ENCODE results near the gene SSR4. TPM values are rescaled to one million over a fixed set of nuclear protein-coding genes. Genes with fewer than 3 reads are reported as not detected.

The SSR4 gene
- total RNA-seq, 2 experiments from 2014 or later: 190 to 191 TPM

DNA sequence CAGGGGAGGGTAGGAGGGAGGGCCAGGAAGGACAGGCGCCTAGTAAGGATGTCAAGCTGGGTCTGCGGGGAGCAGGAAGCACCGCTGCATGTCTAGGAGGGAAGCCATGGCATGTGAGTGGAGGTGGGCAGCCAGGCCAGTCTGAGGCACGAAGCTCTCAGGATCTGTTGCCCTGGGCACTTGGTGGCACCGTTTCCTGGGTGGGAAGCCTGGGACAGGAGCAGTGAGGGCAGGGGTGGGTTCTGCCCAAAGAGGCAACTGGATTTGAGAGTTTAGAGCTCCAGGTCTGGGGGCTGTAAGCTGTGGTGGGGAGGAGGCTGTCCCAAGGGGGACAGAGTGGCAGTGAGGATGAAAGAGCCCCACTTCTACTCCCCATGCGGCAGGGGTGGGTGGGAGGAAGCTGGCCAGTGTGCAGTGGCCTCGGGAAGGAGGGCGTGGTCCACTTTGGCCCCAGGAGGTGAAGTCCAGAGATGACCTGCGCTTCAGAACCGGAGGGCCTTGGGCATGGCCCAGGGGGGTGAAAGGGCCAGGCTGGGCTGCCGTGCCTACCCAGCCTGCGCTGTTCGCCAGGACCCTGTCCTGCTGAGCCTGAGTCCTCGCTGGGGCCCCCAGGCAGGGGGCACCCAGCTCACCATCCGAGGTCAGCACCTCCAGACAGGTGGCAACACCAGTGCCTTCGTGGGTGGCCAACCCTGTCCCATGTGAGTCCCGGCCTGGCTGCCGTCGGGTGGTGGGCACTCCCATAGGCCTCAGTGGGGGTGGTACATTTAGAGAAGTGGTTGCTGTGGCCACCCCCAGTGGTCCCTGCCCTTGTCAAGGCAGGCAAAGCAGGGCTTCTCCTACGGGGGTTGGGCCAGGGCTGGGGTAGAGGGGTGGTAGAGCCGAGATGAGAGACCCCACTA, 21.9 kb upstream of the SSR4 start:
- Mint-ChIP-seq H3K4me1 (peaks cover 3% of the 10 kb centered on the region), H3K4me3 (no peak overlapping the region), H3K27ac (no peak overlapping the region), H3K27me3 (no peaks in the 10 kb centered on the region), H3K36me3 (no peaks in the 10 kb centered on the region), H3K9me3 (ENCODE audit: low read depth) (no peaks in the 10 kb centered on the region)
- CTCF ChIA-PET: interaction anchor here (1.1 kb wide), 1 partner anchor 9 kb away, joined by 3 read pairs; no protein-coding TSS in a partner anchor
- DNase-seq (no peak), ATAC-seq (no peak)

DNA sequence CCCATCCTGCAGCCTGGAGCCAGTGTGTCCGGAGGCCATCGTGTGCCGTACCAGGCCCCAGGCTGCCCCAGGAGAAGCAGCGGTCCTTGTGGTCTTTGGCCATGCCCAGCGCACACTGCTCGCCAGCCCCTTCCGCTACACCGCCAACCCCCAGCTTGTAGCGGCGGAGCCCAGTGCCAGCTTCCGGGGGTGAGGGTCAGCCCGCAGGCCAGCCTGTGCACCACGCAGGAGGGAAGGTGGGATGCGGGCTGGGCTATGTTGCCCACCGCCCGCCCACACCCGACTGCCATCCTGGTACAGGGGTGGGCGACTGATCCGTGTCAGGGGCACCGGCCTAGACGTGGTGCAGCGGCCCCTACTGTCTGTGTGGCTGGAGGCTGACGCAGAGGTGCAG, 21.3 kb upstream of the SSR4 start:
- H3K9me3 Mint-ChIP-seq (ENCODE audit: low read depth): no peaks in the 10 kb centered on the region
- no peaks in the 10 kb centered on the region for H3K36me3 Mint-ChIP-seq
- no peaks in the 10 kb centered on the region for H3K27me3 Mint-ChIP-seq
- no peak overlapping the region for H3K27ac Mint-ChIP-seq
- ATAC-seq (no peak), DNase-seq (no peak)
- H3K4me1 Mint-ChIP-seq: no peaks in the 10 kb centered on the region
- H3K4me3 Mint-ChIP-seq: no peak overlapping the region
- CTCF ChIA-PET: interaction anchor here (1.1 kb wide), 1 partner anchor 10 kb away, joined by 3 read pairs; no protein-coding TSS in a partner anchor

- Mint-ChIP-seq H3K9me3 (ENCODE audit: low read depth) (no peaks in the 10 kb centered on the region), H3K27ac (no peak overlapping the region), H3K36me3 (no peaks in the 10 kb centered on the region), H3K27me3 (no peaks in the 10 kb centered on the region), H3K4me3 (no peak overlapping the region), H3K4me1 (no peaks in the 10 kb centered on the region)
- DNase-seq (no peak), ATAC-seq (no peak)
- CTCF ChIA-PET: interaction anchor here (1.1 kb wide), 1 partner anchor 10 kb away, joined by 6 read pairs; the partner anchor contains the start of gene PLXNB3
These were observed 20.5 kb upstream of the SSR4 start for GRCh38 chrX:153773741-153774575.

GRCh38 chrX:153774576-153775292, 19.7 kb upstream of the SSR4 start:
- H3K27me3 Mint-ChIP-seq: peaks cover 2% of the 10 kb centered on the region
- ATAC-seq (no peak), DNase-seq (no peak)
- H3K4me1 Mint-ChIP-seq: no peaks in the 10 kb centered on the region
- no peaks in the 10 kb centered on the region for H3K9me3 Mint-ChIP-seq (ENCODE audit: low read depth)
- no peaks in the 10 kb centered on the region for H3K36me3 Mint-ChIP-seq
- no peak overlapping the region for H3K4me3 Mint-ChIP-seq
- no peak overlapping the region for H3K27ac Mint-ChIP-seq
- CTCF ChIA-PET: interaction anchor here (1.1 kb wide), 1 partner anchor 11 kb away, joined by 6 read pairs; the partner anchor contains the start of gene PLXNB3

DNA sequence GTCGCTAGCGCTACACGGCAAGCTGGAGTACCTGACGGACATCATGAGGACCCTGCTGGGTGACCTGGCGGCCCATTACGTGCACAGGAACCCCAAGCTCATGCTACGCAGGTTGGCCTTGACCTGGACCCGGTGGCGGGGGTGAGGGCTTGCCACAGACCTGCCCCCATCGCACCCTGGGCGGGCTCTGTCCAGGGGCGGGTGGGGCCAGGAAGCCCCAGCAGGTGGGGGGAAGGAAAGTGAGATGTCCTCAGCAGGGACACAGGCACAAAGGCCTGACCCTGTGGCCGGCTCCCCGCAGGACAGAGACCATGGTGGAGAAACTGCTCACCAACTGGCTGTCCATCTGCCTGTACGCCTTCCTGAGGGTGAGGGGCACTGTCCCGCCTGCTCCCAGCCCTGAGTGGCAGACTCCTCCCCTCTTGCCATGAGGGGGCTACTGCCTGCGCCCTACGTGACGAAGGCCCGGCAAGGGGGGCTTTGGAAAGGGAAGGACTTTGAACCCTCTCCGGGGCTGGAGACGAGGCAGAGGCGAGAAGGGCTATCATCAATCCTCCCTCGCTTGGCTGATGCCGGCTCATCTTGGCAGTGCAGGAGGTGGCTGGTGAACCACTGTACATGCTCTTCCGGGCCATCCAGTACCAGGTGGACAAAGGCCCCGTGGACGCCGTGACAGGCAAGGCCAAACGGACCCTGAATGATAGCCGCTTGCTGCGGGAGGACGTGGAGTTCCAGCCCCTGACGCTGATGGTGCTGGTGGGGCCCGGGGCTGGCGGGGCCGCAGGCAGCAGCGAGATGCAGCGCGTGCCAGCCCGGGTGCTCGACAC, 19.0 kb upstream of the SSR4 start:
- no peak overlapping the region for H3K4me3 Mint-ChIP-seq
- DNase-seq (no peak), ATAC-seq (no peak)
- no peaks in the 10 kb centered on the region for H3K4me1 Mint-ChIP-seq
- no peak overlapping the region for H3K27ac Mint-ChIP-seq
- CTCF ChIA-PET: interaction anchor here (1.1 kb wide), 1 partner anchor 12 kb away, joined by 6 read pairs; the partner anchor contains the start of gene PLXNB3
- H3K27me3 Mint-ChIP-seq: peaks cover 8% of the 10 kb centered on the region
- no peaks in the 10 kb centered on the region for H3K36me3 Mint-ChIP-seq
- no peaks in the 10 kb centered on the region for H3K9me3 Mint-ChIP-seq (ENCODE audit: low read depth)

- Mint-ChIP-seq H3K4me1 (no peaks in the 10 kb centered on the region), H3K36me3 (no peaks in the 10 kb centered on the region), H3K27me3 (peaks cover 8% of the 10 kb centered on the region), H3K9me3 (ENCODE audit: low read depth) (no peaks in the 10 kb centered on the region), H3K4me3 (no peak overlapping the region), H3K27ac (no peak overlapping the region)
- CTCF ChIA-PET: no interaction called here
- no peak for DNase-seq
- ATAC-seq: no peak
These were observed 18.3 kb upstream of the SSR4 start for GRCh38 chrX:153776120-153776599.

- no peak overlapping the region for H3K27ac Mint-ChIP-seq
These were observed 17.8 kb upstream of the SSR4 start for GRCh38 chrX:153776611-153777045.

DNA sequence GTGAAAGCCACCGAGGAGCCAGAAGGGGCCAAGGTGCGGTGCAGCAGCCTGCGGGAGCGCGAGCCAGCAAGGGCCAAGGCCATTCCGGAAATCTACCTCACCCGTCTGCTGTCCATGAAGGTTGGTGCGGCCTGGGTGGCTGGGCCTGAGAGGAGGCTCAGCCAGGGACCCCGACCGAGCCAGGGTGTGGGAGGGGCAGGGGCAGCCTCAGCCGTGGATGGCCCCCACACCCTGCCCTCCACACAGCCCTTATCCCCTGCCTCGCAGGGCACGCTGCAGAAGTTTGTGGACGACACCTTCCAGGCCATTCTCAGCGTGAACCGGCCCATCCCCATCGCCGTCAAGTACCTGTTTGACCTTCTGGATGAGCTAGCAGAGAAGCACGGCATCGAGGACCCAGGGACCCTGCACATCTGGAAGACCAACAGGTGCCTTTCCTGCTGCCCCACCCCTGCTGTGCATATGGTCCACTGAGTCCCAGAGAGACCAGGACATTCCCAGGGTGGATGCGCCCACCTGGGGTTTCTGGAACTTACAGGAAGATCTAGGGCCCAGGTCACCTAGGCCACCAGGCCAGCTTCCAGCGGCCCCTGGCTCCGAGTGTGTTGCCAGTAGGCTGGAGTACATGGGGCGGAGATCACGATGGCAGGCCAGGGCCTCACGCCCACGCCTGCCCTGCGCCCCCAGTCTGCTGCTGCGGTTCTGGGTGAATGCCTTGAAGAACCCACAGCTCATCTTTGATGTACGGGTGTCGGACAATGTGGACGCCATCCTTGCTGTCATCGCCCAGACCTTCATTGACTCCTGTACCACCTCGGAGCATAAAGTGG, 17.0 kb upstream of the SSR4 start:
- H3K36me3 Mint-ChIP-seq: no peaks in the 10 kb centered on the region
- no peaks in the 10 kb centered on the region for H3K9me3 Mint-ChIP-seq (ENCODE audit: low read depth)
- H3K27ac Mint-ChIP-seq: no peak overlapping the region
- ATAC-seq (no peak), DNase-seq (no peak)
- peaks cover 8% of the 10 kb centered on the region for H3K27me3 Mint-ChIP-seq
- no peak overlapping the region for H3K4me3 Mint-ChIP-seq
- H3K4me1 Mint-ChIP-seq: no peaks in the 10 kb centered on the region
- CTCF ChIA-PET: interaction anchor here (0.5 to 2.2 kb wide), 2 partner anchors 17 to 214 kb away, joined by 4 to 9 read pairs; partner anchors contain the start of genes IDH3G and SSR4

More at GRCh38 chrX:153776611-153777045, 17.8 kb upstream of the SSR4 start:
- no peaks in the 10 kb centered on the region for H3K4me1 Mint-ChIP-seq
- no peaks in the 10 kb centered on the region for H3K9me3 Mint-ChIP-seq (ENCODE audit: low read depth)
- peaks cover 8% of the 10 kb centered on the region for H3K27me3 Mint-ChIP-seq
- CTCF ChIA-PET: no interaction called here
- H3K4me3 Mint-ChIP-seq: no peak overlapping the region
- no peaks in the 10 kb centered on the region for H3K36me3 Mint-ChIP-seq
- DNase-seq (no peak), ATAC-seq (no peak)

GRCh38 chrX:153778181-153778580, 16.3 kb upstream of the SSR4 start:
- Mint-ChIP-seq H3K36me3 (no peaks in the 10 kb centered on the region), H3K4me3 (no peak overlapping the region), H3K27ac (no peak overlapping the region), H3K9me3 (ENCODE audit: low read depth) (no peaks in the 10 kb centered on the region), H3K4me1 (no peaks in the 10 kb centered on the region), H3K27me3 (peaks cover 8% of the 10 kb centered on the region)
- no peak for DNase-seq
- CTCF ChIA-PET: interaction anchor here (0.5 to 2.2 kb wide), 2 partner anchors 16 to 215 kb away, joined by 4 to 9 read pairs; partner anchors contain the start of genes IDH3G and SSR4
- no peak for ATAC-seq

GRCh38 chrX:153778684-153779101, 15.8 kb upstream of the SSR4 start:
- Mint-ChIP-seq H3K4me1 (no peaks in the 10 kb centered on the region), H3K4me3 (no peak overlapping the region), H3K9me3 (ENCODE audit: low read depth) (no peaks in the 10 kb centered on the region), H3K27ac (no peak overlapping the region), H3K36me3 (no peaks in the 10 kb centered on the region), H3K27me3 (peaks cover 8% of the 10 kb centered on the region)
- DNase-seq (no peak), ATAC-seq (no peak)
- CTCF ChIA-PET: interaction anchor here (2.2 kb wide), 1 partner anchor 16 kb away, joined by 9 read pairs; the partner anchor contains the start of genes IDH3G and SSR4

DNA sequence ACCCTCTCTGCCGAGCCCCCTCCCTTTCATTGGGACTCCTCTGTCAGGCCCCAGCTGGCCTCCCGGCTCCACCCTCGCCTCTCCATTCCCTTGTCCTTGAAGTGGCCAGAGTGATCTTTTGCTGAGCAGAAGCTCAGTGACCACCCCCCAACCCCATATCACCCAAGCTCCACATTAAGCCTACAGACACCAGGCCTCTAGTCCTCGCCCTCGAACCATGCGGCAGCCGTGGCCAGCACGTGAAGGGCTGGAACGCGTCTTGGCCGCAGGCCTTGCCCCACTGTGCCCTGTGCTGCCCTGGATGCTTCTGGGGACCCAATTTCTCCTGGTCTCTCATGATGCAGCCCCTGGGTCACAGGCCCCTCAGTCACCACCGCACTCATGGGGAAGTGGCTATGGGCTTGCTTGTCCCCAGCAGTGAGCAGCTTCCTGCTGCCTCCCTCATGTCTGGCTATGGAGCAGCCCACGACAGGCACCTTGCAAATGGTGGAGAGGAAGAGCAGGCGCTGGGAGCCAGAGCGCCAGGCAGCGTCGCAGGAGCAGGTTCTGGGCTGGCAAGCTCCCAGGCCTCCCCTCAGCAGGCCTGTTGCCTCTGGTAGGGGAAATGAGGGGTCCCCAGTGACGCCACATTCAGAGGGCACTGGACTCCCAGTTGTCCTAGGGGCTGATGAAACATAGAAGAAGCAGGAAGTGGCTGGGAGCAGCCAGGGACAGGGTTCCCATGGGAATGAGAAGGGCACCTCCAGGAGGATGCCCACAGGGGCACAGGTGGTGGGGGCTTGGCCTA, 14.4 kb upstream of the SSR4 start:
- no peak overlapping the region for H3K4me3 Mint-ChIP-seq
- CTCF ChIA-PET: interaction anchor here (0.6 kb wide), 1 partner anchor 225 kb away, joined by 3 read pairs; no protein-coding TSS in a partner anchor
- ATAC-seq (no peak), DNase-seq (no peak)
- no peaks in the 10 kb centered on the region for H3K4me1 Mint-ChIP-seq
- H3K27me3 Mint-ChIP-seq: peaks cover 8% of the 10 kb centered on the region
- no peaks in the 10 kb centered on the region for H3K9me3 Mint-ChIP-seq (ENCODE audit: low read depth)
- H3K36me3 Mint-ChIP-seq: no peaks in the 10 kb centered on the region
- no peak overlapping the region for H3K27ac Mint-ChIP-seq
